PFSK-1 (cell line): ENCODE measurements around the gene CD4.

Experiments
- FOXP2 ChIP-seq: optimal IDR thresholded peaks from 2 replicates; pipeline ENCODE3; 2011; ENCODE audit warnings: borderline replicate concordance, control low read depth, inconsistent platforms; ENCODE audit not compliant: insufficient read depth; ENCODE audit errors: extremely low read length, extremely low read depth
- POLR2AphosphoS5 ChIP-seq: IDR thresholded peaks from 2 replicates; pipeline ENCODE4 v1.6.1; 2012; ENCODE audit warnings: low read depth, mild to moderate bottlenecking, control low read depth, low read length, moderate library complexity
- SIN3A ChIP-seq: IDR thresholded peaks from 2 replicates; pipeline ENCODE4 v1.6.1; 2012; ENCODE audit warnings: mild to moderate bottlenecking, low read length, moderate library complexity, borderline replicate concordance; ENCODE audit not compliant: insufficient read depth
- TAF1 ChIP-seq: IDR thresholded peaks from 2 replicates; pipeline ENCODE4 v1.6.1; 2012; ENCODE audit warnings: low read length, control low read depth, borderline replicate concordance; ENCODE audit not compliant: insufficient read depth
- TF ChIP-seq, protein P1 (sequence below), 2 experiments: IDR thresholded peaks; 2 replicates each; pipeline versions ENCODE4 v1.6.1 to v1.8.0; 2011 to 2012; ENCODE audit warnings: low read depth in 2 of 2, low read length in 2 of 2, control low read depth in 1 of 2, inconsistent platforms in 1 of 2, mild to moderate bottlenecking in 1 of 2, moderate library complexity in 1 of 2; ENCODE audit not compliant: insufficient read depth in 1 of 2

CD4 gene

GRCh38 chr12:6754411-6754810, 34.9 kb upstream of the CD4 start:
- TF ChIP-seq POLR2AphosphoS5 (no peak), TAF1 (no peak), SIN3A (no peak), FOXP2 (no peak)
- TF ChIP-seq, protein P1, sequence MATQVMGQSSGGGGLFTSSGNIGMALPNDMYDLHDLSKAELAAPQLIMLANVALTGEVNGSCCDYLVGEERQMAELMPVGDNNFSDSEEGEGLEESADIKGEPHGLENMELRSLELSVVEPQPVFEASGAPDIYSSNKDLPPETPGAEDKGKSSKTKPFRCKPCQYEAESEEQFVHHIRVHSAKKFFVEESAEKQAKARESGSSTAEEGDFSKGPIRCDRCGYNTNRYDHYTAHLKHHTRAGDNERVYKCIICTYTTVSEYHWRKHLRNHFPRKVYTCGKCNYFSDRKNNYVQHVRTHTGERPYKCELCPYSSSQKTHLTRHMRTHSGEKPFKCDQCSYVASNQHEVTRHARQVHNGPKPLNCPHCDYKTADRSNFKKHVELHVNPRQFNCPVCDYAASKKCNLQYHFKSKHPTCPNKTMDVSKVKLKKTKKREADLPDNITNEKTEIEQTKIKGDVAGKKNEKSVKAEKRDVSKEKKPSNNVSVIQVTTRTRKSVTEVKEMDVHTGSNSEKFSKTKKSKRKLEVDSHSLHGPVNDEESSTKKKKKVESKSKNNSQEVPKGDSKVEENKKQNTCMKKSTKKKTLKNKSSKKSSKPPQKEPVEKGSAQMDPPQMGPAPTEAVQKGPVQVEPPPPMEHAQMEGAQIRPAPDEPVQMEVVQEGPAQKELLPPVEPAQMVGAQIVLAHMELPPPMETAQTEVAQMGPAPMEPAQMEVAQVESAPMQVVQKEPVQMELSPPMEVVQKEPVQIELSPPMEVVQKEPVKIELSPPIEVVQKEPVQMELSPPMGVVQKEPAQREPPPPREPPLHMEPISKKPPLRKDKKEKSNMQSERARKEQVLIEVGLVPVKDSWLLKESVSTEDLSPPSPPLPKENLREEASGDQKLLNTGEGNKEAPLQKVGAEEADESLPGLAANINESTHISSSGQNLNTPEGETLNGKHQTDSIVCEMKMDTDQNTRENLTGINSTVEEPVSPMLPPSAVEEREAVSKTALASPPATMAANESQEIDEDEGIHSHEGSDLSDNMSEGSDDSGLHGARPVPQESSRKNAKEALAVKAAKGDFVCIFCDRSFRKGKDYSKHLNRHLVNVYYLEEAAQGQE (IDR thresholded peaks at IDR 0.05; ENCODE audit: insufficient read depth in 1 of 2, low read depth in 2 of 2, low read length in 2 of 2), result no peak

DNA sequence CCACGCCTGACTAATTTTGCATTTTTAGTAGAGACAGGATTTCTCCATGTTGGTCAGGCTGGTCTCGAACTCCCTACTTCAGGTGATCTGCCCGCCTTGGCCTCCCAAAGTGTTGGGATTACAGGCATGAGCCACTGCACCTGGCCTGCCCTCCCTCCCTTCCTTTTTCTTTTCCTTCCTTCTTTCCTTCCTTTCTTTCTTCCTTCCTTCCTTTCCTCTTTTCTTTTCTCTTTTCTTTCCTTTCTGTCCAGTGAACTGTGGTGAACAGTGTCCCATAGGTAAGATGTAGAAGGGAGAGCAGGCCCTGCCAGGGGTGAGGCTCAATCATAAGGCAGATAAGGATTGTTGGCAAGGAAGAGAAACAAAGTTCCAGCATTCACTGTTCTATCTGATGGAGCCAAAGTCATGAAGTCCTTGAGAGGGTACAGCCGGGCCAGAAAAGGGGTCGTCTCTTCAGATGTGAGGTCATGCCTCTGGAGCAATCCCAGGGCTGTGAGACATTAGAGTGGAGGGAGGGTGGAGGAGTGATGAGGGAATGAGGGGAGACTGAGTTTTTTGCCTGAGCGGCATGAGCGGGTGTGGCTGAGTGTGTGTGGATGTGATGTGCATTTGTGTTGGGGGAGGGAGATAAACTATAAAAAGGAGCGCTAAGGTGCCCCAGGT, 32.2 kb upstream of the CD4 start:
- no peak for TF ChIP-seq TAF1
- TF ChIP-seq, protein P1 (IDR thresholded peaks at IDR 0.05; ENCODE audit: insufficient read depth in 1 of 2, low read depth in 2 of 2, low read length in 2 of 2), result no peak

GRCh38 chr12:6758506-6759095, 30.7 kb upstream of the CD4 start:
- TF ChIP-seq TAF1, result no peak
- no peak for TF ChIP-seq SIN3A
- no peak for TF ChIP-seq FOXP2
- no peak for TF ChIP-seq POLR2AphosphoS5
- TF ChIP-seq, protein P1 (IDR thresholded peaks at IDR 0.05; ENCODE audit: insufficient read depth in 1 of 2, low read depth in 2 of 2, low read length in 2 of 2), result no peak

DNA sequence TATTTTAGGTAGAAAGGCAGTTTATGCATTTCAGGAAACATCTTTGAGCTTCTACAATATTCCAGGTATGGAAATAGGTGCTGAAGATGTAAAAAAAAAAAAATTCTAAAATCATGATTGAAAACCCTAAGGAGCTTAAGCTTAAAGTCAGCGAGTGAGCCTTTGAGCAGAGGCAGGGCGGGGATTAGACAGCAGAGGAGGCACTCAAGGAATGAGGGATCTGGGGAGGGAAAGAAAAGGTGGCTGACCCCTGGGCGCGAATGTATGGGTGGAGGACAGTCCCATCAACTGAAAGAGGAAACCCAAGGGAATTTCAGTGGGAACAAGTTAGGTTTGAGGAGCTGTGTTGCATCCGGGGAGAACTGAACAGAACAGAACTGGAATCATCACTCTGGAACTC, 29.6 kb upstream of the CD4 start:
- no peak for TF ChIP-seq POLR2AphosphoS5

DNA sequence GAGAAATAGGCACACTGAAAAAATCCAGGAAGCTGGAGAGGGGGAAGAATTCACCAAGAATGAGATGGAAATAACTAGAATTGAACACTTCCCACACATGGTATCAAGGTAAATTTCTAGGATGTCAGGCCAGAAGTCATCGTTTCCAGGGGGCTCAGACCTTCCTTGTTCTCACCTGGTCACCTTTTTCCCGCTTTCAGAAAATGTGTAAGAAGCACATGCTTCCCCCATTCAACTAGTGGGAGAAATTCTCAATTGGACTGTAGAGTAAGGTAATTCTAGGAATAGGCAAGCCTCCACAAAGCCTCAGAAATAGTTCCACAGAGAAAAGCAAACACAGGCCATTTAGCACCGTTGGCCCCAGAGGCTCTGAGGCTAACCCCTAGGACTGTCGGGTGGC, 25.9 kb upstream of the CD4 start:
- TF ChIP-seq POLR2AphosphoS5 (no peak), SIN3A (no peak), TAF1 (no peak), FOXP2 (no peak)
- TF ChIP-seq, protein P1 (IDR thresholded peaks at IDR 0.05; ENCODE audit: insufficient read depth in 1 of 2, low read depth in 2 of 2, low read length in 2 of 2), result no peak
